PC-3 (cell line): ENCODE measurements around the gene CALR. TPM values are rescaled to one million over a fixed set of nuclear protein-coding genes. Genes with fewer than 3 reads are reported as not detected.
A peak's percentile ranks its signal among the peaks of the same experiment; 100 is the strongest.

ENCODE experiments used
- ATAC-seq: fragments of 200-7000 bp; cut with Tn5 transposase; 2 replicates; pipeline ENCODE4 v1.9.1; 2020; ENCODE audit warnings: mild to moderate bottlenecking, moderate library complexity
- BruUV-seq: library from RNA; stranded (reverse); fragments of 400-500 nt; replicated peaks from 2 replicates; lab custom pipeline; 2021; lab: Mats Ljungman, UMichigan
- CTCF ChIA-PET: fragments of 300-600 bp; sonication (Branson Sonifier 250); formaldehyde crosslinking; loops from one replicate; lab custom pipeline; 2022; ENCODE audit warnings: antibody characterized with exemption; lab: Charles Lee
- POLR2A ChIA-PET: fragments of 300-600 bp; sonication (Branson Sonifier 250); formaldehyde crosslinking; loops from one replicate; lab custom pipeline; 2022; ENCODE audit warnings: antibody characterized with exemption; ENCODE audit not compliant: unreplicated experiment; lab: Charles Lee
- DNase-seq: peaks from one replicate; pipeline ENCODE4 v3.0.0-alpha.2; 2015
- H2AFZ ChIP-seq: fragments of 300-600 bp; sonication (generic); 2 replicates; pipeline ENCODE4 v1.6.0; 2016; ENCODE audit warnings: antibody characterized with exemption, low read length
- H3F3A ChIP-seq: fragments of 300-600 bp; sonication (generic); one replicate; pipeline ENCODE4 v1.6.0; 2017; ENCODE audit warnings: antibody characterized with exemption, low read length, control low read depth, mild to moderate bottlenecking; ENCODE audit not compliant: unreplicated experiment
- H3K27ac ChIP-seq: fragments of 300-600 bp; sonication (generic); 2 replicates; pipeline ENCODE4 v1.5.1; 2016; ENCODE audit warnings: mild to moderate bottlenecking, low read length
- H3K27me3 ChIP-seq: fragments of 300-600 bp; sonication (generic); 2 replicates; pipeline ENCODE4 v1.6.1; 2016; ENCODE audit warnings: low read length, mixed read lengths
- H3K36me3 ChIP-seq: fragments of 300-600 bp; sonication (generic); 2 replicates; pipeline ENCODE4 v1.6.1; 2016; ENCODE audit warnings: low read depth, mixed run types, low read length, mixed read lengths
- H3K4me1 ChIP-seq: fragments of 300-600 bp; sonication (generic); 2 replicates; pipeline ENCODE4 v1.5.1; 2016; ENCODE audit warnings: low read length; ENCODE audit not compliant: insufficient read depth
- H3K4me2 ChIP-seq: fragments of 300-600 bp; sonication (generic); 2 replicates; pipeline ENCODE4 v1.6.0; 2016; ENCODE audit warnings: low read length
- H3K4me3 ChIP-seq: fragments of 300-600 bp; sonication (generic); 2 replicates; pipeline ENCODE4 v1.5.1; 2016; ENCODE audit warnings: mild to moderate bottlenecking, low read length, mixed read lengths
- H3K79me2 ChIP-seq: fragments of 300-600 bp; sonication (generic); 2 replicates; pipeline ENCODE4 v1.6.1; 2017; ENCODE audit warnings: low read length, mixed read lengths
- H3K9ac ChIP-seq: fragments of 300-600 bp; sonication (generic); 2 replicates; pipeline ENCODE4 v1.6.0; 2016; ENCODE audit warnings: mild to moderate bottlenecking, low read length
- H3K9me2 ChIP-seq: fragments of 300-600 bp; sonication (generic); replicated peaks from 2 replicates; pipeline ENCODE4 v1.6.1; 2016; ENCODE audit warnings: mixed run types, low read length, mixed read lengths
- H3K9me3 ChIP-seq: fragments of 300-600 bp; sonication (generic); 2 replicates; pipeline ENCODE4 v1.6.1; 2016; ENCODE audit warnings: low read length, mixed read lengths
- H4K20me1 ChIP-seq: fragments of 300-600 bp; sonication (generic); 2 replicates; pipeline ENCODE4 v1.6.1; 2016; ENCODE audit warnings: low read length, mixed read lengths
- EZH2 ChIP-seq: fragments of 300-600 bp; sonication (generic); IDR thresholded peaks from one replicate; pipeline ENCODE4 v1.6.1; 2017; ENCODE audit warnings: antibody characterized with exemption, mild to moderate bottlenecking, low read length; ENCODE audit not compliant: unreplicated experiment
- EZH2phosphoT487 ChIP-seq: fragments of 300-600 bp; sonication (generic); IDR thresholded peaks from 2 replicates; pipeline ENCODE4 v1.6.1; 2018; ENCODE audit warnings: mild to moderate bottlenecking, antibody characterized with exemption, low read length, borderline replicate concordance
- intact Hi-C: fragments of 100-400 bp; cut with micrococcal nuclease; formaldehyde crosslinking; loops from 2 replicates; pipeline ENCODE4 v1.9.0; 2023
- total RNA-seq: library from RNA; depleted of rRNA; stranded (reverse); fragments of >200 nt; gene quantifications from 2 replicates; pipeline ENCODE4 v1.2.3, GENCODE V29; 2014
- TF ChIP-seq, protein P1 (sequence below): fragments of 300-600 bp; sonication (generic); conservative IDR thresholded peaks from 2 replicates; pipeline ENCODE4 v1.5.1; 2017; ENCODE audit warnings: antibody characterized with exemption, low read depth, mild to moderate bottlenecking, low read length

Gene CALR
- total RNA-seq, 1 experiment from 2014 or later, result 2,022 TPM

DNA sequence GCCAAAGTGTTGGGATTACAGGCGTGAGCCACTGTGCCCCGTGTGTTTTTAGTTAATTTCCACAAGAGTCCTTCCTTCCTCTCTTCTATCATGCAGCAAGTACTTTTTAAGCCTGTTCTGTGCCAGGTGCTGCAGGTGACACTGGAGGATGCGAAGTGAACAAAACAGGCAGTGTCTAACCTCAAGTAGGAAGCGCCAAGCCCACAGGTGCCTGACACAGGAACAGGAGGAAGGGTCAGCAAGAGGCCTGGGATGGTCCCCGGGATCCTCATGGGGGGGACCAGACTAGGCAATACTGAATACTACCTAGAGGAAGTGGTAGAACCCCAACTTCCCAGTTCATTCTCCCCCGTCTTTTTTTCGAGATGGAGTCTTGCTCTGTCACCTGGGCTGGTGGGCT lies 1.8 kb upstream of the CALR start:
- TF ChIP-seq, protein P1, sequence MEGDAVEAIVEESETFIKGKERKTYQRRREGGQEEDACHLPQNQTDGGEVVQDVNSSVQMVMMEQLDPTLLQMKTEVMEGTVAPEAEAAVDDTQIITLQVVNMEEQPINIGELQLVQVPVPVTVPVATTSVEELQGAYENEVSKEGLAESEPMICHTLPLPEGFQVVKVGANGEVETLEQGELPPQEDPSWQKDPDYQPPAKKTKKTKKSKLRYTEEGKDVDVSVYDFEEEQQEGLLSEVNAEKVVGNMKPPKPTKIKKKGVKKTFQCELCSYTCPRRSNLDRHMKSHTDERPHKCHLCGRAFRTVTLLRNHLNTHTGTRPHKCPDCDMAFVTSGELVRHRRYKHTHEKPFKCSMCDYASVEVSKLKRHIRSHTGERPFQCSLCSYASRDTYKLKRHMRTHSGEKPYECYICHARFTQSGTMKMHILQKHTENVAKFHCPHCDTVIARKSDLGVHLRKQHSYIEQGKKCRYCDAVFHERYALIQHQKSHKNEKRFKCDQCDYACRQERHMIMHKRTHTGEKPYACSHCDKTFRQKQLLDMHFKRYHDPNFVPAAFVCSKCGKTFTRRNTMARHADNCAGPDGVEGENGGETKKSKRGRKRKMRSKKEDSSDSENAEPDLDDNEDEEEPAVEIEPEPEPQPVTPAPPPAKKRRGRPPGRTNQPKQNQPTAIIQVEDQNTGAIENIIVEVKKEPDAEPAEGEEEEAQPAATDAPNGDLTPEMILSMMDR, result no peak
- TF ChIP-seq EZH2phosphoT487 (no peak), EZH2 (no peak)
- Histone ChIP-seq H3K9me2 (no peaks in the 10 kb centered on the region), H3K9me3 (no peaks in the 10 kb centered on the region), H3K9ac (no peak overlapping the region), H3K4me2 (no peak overlapping the region), H3K27ac (no peak overlapping the region), H4K20me1 (peaks cover 33% of the 10 kb centered on the region), H3K79me2 (peaks cover 57% of the 10 kb centered on the region), H3F3A (peaks cover 15% of the 10 kb centered on the region), H3K4me3 (no peak overlapping the region), H3K36me3 (peaks cover 32% of the 10 kb centered on the region), H3K4me1 (peaks cover 40% of the 10 kb centered on the region), H2AFZ (no peak overlapping the region), H3K27me3 (no peaks in the 10 kb centered on the region)
- no TSS peak for BruUV-seq
- DNase-seq, result no peak
- intact Hi-C loops, result no loop called here
- POLR2A ChIA-PET, result no interaction called here
- ATAC-seq, result no peak
- CTCF ChIA-PET, result no interaction called here

DNA sequence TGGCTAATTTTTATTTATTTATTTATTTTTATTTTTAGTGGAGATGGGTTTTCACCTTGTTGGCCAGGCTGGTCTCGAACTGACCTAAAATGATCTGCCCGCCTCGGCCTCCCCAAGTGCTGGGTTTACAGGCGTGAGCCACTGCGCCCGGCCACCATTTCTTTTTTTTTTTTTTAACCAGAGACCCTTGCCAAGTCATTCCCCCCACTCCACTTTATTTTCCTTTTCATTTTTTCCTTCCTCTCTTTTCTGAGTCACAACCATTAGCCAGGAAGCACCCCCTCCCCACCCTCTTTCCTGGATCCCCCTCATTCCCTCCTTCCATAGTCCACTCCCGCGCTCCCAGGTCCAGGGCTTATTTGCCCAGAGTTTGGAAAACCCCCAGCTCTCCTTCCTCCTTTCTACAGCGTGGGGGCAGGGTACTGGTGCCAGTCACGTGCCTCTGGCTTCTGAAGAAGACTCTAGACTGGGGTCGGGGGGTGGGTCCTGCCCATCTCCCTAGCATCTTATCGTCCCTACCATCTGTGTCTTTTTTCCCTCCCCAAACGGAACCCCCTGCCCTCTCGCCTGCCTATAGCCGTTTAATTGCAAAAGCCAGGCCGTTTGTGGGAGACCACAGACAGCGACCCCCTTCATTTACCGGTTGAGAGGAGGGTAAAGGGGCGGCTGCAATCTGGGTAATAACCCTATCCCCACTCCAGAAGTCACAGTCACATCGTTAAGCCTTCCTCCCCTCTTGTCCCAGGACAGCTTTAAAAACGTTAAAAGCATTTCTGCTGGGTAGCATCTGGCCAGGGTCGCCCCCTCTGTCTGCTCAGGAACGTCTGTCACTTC lies 1.1 kb upstream of the CALR start:
- peak overlapping the region; percentile 87 for H2AFZ ChIP-seq
- no peaks in the 10 kb centered on the region for H3K9me2 ChIP-seq
- peaks cover 36% of the 10 kb centered on the region for H4K20me1 ChIP-seq
- no peak for TF ChIP-seq EZH2
- TF ChIP-seq, protein P1, result no peak
- TF ChIP-seq EZH2phosphoT487, result no peak
- H3K27ac ChIP-seq, result peak overlapping the region; percentile 36
- H3K4me2 ChIP-seq, result peak overlapping the region; percentile 92
- H3K4me1 ChIP-seq, result peaks cover 36% of the 10 kb centered on the region
- peak overlapping the region; percentile 95 for H3K4me3 ChIP-seq
- peak overlapping the region; percentile 77 for H3K9ac ChIP-seq
- peaks cover 15% of the 10 kb centered on the region for H3F3A ChIP-seq
- intact Hi-C loops, result no loop called here
- H3K27me3 ChIP-seq, result no peaks in the 10 kb centered on the region
- peaks cover 54% of the 10 kb centered on the region for H3K79me2 ChIP-seq
- ChIA-PET POLR2A (no interaction called here), CTCF (interaction anchor here (0.5 kb wide), 1 partner anchor 1013 kb away, joined by 5 read pairs; no protein-coding TSS in a partner anchor)
- no peaks in the 10 kb centered on the region for H3K9me3 ChIP-seq
- DNase-seq, result no peak
- no peak for ATAC-seq
- peaks cover 37% of the 10 kb centered on the region for H3K36me3 ChIP-seq
- TSS peak; percentile 41 for BruUV-seq
